Kidney capillary endothelial cell (primary cell): ENCODE data around the gene FOXA3.

Source experiments
- DNase-seq: peaks from one replicate; pipeline ENCODE4 v3.0.0-alpha.2; 2018; ENCODE audit warnings: low spot score

Gene FOXA3

DNA sequence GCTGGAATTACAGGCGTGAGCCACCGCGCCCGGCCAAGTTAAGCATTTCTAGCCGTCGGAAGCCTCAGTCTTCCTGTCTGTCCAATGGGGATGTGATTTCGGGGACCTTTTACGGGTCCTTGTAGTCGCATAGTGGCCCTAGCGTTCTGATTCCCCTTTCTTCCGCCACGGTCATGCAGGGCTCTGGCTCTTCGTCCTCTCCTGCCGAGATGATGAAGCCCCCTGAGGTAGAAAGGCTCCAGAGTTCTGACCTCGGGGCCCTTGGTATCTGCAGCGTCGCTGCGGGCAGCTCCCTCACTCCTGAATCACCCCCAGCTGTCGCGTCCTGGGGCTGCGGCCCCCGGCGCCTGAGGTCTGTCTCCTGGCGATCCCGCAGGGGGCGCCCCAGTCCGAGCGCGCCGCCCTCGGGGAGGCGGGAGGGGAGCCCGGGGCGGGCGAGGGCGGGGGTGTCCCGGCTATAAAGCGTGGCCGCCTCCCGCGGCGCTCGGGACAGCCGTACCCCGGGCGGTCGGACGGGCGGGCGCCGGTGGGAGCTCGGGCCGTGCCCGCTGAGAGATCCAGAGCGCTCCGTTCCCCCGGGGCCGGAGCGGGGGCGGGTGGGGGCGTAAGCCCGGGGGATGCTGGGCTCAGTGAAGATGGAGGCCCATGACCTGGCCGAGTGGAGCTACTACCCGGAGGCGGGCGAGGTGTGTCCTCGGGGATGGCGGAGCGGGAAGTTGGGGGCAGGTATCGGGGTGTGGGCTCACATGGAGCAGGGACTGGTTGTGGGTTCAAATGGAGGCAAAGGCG lies at the start of gene FOXA3:
FOXA3 (plus strand) TSS at position 487 of the 789 bp plus-strand sequence; CDS start at position 618, 131 bp downstream.
- peak; percentile 34 for DNase-seq

DNA sequence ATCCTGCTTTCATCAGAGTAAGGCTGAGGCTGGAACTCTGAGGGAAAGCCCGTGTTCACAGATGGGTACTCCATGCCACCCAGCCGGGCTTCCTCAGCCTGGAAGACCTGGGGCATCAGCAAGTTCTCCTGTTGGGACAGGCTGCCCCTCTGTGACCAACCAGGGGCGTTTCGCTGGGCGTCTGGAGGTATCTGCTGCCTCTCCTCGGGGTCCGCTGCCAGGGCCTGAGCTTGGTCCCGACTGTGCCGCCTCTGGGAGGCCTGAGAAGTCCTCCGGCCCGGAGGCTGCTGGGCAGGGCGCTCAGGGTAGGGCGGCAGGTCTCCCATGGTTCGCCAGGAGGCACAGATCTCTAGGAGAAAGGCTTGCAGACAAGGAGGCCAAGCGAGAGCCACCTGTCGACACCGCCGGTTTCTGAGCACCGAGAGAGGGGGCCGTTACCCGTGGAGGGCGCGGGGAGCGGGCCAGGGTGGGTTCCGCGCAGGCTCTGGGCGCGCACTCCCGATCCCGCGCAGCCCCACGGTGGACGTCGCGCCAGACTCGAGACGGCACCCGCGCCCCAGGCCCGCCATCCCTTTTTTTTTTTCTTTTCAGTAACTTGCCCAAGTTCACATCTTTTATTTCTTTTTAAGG lies 49.2 kb upstream of the FOXA3 start, which contains the start of gene RSPH6A:
RSPH6A (minus strand) TSS at position 458 of the 630 bp plus-strand sequence; CDS start at position 326, 132 bp downstream.
- no peak for DNase-seq

DNA sequence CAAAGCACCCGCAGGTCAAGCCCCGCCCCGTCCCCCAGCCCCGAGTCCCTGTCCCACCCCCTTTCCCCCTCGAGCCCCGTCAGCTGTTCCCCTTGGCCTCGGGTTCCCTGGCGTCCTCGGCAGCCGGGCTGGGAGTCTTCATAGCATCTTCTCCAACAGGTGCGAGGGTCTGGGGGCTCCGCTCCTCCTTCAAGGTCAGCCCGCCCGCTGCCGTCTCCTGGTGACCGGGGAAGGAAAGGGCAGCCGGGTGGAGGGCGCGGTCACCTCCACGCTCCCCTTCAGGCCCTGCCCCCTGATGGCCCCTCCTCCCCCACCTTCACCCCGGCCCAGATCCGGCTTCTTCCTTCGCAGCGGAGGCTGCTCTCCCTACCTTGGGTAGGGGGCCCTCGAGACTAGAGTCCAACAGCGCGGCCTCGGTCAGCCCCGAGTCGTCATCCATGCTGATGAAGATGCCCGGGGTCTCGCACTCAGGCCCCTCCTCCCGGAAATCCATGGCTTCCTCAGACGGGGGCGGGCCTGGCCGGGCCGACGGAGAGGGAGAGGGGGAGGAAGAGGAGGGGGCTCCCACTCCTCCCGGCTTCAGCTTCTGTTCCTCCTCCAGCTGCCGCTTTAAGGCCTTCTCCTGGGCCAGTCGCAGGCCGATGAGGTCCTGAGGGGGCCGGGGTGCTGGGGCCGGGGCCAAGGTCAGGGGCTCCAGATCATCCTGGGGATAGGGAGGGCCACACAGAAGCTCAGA lies 48.5 kb upstream of the FOXA3 start:
- no peak for DNase-seq

DNA sequence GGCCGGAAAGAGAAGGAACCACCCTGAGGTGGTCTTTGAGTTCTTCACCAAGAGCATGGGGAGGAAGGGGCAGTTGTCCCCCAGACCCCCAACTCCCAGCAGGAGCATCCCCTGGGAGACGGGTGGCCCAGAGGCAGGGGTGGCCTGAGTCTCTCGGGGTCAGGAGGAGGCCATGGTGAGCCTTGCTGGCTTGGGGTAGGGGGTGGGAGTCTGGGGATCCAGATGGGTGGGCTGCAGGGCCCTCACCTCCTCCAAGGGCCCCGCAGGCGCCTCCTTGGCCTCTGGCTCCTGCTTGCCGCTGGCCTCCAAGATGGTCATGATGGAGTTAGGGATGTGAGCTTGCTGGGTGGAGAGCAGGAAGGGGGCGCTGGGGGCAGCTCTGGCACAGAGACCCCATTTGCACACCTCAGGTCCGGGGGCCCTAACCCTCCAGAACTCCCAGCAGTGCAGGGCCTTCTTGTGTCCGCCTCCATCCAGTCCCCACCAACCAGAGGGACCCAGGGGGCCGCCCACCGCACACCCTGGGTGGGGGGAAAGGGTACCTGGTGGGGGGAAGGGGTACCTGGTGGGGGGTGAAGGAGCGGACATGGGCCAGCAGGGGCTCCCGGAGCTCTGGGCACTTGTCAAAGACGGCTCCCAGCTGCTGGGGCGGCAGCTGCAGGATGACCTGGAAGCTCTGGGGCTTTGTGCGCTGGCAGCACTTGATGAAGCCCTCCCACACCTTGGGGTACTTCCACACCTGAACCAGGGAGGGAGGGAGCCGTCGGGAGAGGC lies 47.7 kb upstream of the FOXA3 start:
- DNase-seq = no peak

DNA sequence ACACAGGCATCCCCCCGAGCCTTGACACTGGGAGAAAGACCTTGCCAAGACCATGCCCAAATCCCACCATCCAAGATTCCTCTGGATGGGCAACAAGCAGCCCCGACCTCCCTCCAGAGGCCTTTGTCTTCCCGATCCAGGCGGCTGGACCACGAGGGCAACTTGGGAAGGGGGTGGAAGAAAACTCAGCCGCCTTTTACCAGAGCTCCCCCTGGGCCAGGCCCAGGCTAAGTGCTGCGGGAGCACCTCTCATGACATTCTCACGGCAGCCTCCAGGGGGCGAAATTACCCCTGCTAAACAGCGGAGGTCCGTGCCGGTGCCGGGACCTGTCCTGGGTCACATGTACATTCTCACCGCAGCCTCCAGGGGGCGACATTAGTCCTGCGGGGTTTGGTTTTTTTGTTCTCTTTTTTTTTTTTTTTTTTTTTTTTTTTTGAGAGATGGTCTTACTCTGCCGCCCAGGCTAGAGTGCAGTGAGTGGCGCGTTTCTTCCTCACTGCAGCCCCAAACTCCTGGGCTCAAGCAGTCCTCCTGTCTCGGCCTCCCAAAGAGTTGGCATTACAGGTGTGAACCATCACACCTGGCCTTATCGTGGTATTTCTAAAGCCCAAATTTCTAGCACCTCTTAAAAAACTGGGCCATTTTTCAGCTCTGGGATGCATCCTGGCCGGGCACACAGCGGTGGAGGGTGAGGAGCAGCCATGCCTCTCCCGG lies 47.0 kb upstream of the FOXA3 start:
- DNase-seq = peak; percentile 93

DNA sequence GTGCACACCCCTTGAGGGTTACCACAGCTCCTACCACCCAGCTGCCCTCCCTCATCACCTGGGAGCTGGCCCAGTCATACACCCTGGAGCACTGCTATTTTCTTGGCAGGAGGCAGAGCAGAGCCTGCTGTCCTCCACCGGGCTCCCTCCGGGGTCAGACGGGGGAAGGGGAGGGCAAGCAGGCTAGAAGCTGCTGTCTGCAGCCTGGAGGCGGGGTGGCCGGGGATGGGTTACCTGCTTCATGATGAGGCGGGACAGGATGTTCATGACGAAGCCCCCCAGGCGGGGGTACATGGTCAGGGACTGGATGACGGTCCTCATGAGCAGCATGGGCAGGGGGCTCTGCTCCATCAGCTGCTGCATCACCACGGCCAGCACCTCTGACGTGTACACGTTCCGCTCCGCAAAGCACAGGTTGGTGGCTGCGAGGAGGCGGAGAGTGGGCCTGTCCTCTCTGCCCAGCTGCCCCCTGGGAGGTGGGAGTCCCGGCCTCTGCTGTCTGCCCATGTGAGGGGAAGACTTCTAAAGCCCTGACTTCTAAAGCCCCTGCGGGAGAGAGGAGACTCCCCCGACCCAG lies 46.3 kb upstream of the FOXA3 start:
- no peak for DNase-seq

DNA sequence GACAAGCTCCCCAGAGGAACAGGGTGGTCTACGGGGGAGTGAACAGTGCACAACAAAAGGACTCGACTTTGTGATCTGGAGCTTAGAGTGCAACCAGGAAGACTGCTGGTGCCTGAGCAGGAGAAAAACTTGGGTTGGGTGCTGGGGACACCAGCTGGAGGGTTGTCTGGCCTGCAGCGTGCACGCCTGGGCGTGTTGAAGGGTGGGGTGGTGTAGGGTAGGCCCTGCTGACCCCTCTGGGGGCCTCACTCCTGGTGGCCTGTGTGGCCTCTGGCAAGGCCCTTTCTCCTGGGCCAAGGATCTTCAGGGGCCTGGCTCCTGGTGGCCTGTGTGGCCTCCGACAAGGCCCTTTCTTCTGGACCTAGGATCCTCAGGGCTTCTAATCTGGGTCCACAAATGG lies 44.4 kb upstream of the FOXA3 start:
- DNase-seq = no peak

DNA sequence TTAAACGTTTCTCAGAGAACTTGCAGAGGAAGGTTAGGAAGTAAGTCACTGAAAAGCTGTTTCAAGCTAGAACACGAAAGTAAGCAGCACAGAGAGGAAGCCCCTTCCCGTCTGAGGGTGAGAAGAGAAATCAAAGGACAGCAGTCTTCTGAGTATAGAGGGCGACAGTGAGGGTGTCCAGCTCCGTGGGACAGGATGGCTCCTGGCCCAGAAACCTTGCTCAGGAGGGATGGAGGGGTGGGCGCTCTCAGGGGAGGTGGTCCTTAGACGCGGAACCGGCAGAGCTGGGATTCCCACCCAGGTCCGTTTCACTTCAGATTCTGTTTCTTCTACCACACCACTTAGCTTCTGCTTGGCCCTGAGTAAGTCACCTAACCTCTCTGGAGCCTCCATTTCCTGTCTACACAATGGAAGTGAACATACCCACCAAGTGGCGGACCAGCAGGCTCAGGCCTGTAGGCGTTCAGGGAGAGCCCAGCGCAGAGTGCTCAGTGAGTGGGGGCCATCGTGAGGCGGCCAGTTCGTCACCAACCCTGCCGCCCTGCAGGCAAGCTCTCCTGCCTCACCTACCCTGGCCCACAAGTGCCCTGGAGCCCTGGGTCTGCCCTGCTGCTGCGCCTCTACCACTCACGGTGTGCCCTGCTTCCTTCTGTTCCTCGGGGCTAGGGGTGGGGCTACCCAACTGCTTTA lies 43.6 kb upstream of the FOXA3 start:
- DNase-seq = peak; percentile 37

DNA sequence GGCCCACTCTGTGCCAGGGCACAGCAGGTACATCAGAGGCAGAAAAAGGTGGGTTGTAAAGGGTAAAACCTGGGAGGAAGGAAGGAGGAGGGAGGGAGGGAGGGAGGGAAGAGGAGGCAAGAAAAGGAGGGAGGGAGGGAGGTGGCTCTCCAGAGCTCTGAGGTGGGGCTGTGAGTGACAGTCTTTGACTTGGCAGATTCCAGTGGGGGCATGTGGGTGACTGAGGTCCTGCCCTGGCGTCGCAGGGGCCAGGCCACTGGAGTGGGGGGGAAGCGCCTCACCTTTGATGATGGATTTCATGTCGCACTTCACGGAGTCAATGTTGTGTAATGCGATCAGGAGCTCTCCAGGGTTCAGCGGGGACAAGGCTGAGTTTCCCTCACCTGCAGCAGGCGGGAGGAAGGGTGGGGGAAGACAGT lies 43.0 kb upstream of the FOXA3 start:
- no peak for DNase-seq

DNA sequence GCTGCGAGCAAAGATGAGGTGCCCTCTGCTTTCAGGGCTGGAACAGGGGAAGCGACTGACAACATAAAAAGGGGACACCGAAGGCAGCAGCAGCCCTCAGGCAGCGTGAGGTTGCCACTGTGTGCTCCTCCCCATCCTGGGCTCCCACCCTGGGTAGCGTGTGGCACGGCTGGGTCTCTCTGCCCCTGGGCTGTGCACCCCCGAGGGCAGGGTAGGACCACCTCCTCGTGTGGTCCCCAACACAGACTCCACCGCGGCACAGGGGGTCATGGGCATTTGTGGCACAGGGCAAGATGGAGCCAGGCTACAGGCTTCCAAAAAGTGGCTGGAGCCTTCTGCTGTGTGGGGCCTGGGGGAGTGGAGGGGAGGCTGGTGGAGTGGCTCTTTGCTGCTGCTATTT lies 42.6 kb upstream of the FOXA3 start:
- DNase-seq = no peak

DNA sequence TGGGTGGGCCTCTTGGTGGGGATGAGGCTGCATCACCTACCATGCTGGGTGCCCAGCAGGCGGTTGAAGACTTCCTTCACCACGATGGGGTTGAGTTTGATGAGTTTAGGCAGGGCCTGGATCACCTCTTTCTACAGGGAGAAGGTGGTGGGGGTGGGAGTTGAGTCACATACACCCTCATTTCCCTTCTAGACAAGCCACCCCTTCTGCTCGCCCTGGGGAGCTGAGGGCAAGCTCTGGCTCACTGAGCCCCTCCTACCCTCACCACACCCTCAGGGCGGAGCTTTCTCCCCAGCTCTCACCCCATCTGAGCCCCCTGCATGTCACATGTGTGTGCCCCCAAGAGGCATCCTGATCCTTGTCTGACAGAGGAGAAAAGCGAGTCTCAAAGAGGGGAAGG lies 41.4 kb upstream of the FOXA3 start:
- DNase-seq = no peak

DNA sequence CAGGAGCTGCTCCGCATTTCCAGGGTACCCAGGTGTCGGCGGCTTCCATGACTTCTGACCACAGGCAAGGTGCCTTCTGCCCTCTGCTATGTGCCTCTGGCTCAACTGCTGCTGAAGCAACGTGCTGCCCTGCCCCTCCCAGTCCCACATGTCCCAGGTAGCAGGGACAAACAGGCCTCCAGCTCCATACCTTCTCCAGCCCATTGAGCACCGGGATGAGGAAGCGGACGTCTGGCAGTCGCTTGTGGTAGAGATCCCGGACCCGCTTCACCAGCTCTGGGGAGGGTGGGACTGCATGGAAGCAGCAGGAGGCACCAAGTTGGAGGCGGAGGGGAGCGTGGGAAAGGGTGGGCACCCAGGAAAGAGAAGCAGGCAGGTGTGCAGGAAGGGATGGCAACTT lies 40.9 kb upstream of the FOXA3 start:
- DNase-seq = no peak

DNA sequence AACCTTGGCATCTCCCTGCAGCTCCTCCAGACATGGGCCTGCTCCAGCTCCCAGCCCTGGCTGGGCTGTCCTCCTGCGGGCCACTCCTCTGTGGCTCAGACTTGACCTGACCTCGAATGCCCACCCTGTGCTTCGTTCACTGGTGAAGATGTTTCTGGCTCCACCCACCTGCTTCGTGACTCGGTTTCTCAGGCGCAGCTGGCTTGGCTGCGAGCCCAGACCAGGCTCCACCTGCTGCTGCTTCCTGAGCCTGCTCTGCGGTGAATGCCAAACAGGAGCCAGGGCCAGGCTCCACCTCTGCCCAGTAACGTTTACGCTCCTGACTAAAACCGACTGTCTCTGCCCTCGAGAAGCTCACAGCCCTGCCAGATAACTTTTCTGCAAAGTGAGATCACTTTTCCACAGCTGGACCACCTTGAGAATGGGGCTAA lies 40.1 kb upstream of the FOXA3 start:
- DNase-seq = no peak

DNA sequence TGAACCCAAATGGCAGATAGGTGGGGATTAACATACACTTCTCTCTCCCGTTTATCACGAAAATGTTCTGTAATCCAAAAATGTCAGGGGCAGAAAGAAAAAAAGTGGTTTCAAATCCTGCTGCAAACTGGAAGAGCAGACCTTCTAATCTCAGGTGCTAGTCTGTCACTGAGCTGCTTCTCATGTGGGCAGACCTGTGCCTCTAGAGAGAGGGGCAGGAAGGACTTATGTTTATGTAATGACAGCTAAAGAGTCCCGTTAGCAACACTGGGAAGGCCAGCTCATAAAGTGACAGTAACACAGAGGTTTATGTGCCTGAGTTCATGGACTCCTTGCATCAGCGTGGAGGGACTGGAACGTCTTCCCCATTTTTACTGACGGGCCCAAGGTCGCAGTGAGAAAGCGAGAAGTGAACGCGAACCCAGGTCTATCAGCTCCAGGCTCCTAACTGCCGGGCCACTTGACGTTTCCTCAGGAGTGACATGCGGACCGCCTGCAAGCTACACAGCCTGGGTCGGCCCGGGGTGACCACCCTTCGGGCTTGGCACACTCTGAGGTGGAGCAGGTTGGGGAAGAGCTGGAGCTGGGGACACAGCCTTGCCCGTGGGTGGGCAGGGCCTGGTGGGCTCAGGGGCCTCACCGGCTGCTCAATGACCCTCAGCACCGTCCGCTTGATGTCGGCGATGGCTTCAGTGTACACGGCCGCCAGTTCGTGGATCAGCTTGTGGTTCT lies 39.4 kb upstream of the FOXA3 start:
- no peak for DNase-seq

DNA sequence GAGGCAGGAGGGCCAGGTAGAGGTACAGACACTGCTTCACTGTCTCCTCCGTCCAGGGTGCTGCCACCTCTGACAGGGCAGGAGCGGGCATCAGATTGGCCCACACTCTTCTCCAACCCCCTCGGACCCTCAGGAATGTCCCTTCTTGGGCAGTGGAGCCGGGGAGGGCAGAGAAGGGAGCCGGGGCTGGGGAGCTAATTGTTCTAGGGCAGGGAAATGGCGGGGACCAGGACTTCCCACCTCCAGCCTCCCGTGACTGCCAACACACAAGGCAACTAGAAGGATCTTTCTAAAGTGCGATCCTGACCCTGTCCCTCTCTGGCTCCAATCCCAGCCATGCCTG lies 38.9 kb upstream of the FOXA3 start:
- DNase-seq = no peak

DNA sequence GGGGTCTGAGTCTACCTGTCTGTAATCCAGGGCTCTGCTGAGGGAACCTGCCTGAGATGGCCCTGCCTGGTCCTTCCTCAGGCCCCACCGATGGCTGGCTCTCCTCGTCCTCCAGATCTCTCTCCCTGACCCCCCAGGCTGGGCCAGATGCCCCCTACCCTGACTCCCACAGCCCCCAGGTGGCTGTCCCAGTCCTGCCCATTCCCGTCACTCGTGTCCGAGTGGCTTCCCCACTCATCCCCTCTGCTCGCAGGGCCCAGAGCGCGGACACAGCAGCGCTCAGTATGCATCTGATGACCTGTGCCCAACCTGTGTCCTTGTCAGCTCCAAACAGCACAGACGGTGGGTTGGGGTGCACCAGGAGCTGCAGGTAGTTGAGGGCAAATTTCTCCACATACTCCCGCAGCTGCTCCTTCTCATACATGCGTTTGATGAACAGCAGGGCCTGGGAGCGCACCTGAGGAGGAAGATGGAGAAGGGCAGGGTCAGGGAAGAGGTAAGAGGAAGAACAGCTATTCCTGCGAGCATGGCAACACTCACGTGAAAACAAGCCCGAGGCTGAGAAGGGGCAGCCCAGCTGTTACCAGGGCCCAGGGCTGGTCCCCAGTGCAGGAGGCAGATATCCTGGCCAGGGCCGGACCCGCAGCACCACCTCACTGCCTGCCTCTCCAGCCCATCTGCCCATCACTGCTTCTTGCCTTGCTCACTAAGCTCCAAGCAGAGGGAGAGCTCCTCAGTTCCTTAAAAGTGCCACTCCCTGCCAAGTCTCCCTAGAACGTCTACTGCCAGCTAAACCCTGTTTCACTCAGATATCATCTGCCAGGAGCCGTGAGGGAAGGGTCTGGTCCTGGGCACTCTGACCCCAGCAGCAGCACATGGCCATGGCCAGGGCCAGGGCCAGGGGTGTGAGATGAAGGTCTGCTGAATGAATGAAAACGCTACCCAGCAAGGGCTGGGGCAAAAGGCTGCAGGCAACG lies 37.9 kb upstream of the FOXA3 start:
- no peak for DNase-seq

DNA sequence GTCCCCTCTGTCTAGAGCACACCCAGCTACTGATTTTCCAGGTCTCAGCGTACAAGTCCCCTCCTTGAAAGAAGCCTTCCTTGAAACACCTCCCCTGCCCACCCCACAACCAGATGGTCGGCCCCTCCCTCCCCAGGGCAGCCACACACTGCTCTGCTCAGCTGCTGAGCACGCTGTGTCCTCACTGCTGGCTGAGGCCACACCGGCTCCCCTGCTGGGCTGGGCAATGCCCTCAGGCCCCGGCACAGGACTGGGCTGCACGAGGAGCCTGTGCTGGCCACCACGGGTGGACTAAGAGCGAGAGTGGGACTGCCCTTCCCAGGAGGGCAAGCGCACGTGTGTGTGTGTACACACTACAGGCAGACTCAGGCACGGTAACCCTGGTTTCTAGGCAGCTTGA lies 37.2 kb upstream of the FOXA3 start:
- DNase-seq = no peak

DNA sequence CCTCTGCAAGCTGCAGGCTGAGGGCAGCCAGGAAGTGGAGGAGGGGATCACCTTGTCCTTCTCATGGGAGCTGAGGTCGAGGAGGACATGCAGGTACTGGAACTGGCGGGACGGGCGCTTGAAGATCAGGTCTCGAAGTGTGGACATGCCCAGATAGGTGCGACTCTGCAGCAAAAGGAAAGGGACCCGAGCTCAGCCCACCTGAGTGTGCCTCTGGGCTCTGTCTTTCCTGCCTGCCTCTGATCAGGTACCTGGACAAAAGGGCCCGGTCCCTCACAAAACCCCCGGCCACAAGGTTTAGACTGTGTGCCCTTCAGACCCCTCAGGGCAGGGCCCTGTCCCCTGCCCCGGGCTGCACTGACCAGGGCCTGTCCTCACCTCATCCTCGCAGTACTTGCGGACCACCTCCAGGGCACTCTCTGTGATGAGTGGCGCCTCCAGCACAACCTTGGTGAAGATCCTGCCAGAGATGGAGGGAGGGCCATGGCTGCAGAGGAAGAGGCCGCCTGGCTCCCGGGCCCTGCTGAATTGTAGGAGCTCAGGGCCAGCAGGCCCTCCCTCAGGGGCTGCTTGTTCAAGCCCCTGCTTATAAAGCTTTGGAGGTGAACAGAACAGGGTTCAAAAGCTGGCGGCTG lies 36.5 kb upstream of the FOXA3 start:
- no peak for DNase-seq
